ENCODE results near the gene OGFOD2.

- TF ChIP-seq CTCF (IDR thresholded peaks at IDR 0.05; ENCODE audit: low read depth, low read length, missing input control) (no peak), TAF1 (conservative IDR thresholded peaks at IDR 0.05) (no peak)
Observed at GRCh38 chr12:123010110-123010509, 35.1 kb downstream of the OGFOD2 start.

Data from liver (tissue), 3 donors.